Measurements from ENCODE around the gene KHDRBS2.

DNA sequence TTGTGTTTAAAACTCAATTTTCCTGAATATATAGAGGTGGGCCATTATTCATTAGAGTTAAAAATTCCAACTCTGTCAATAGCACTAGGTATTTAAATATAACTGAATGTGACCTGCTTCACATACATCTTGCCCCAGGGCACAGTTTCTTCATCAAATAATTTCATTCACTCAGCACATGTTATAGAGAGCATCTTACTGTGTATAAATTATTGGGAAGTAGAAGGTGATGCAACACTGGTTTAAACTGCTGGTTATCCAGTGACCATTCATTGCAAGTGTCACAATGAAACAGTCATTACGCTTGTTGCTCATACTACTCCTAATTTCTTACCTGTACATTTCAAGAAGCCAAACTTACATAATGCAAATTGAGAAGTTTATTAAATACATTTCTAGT is 93.4 kb downstream of the KHDRBS2 start:
- TF ChIP-seq GATA3 (IDR thresholded peaks at IDR 0.05; ENCODE audit: low read depth, low read length): no peak
- no peak for TF ChIP-seq GATA2 (IDR thresholded peaks at IDR 0.05; ENCODE audit: low read depth, low read length)
